ENCODE data around the gene EPC2. TPM values are rescaled to one million over a fixed set of nuclear protein-coding genes. Genes with fewer than 3 reads are reported as not detected.

Gene EPC2
- total RNA-seq, 1 experiment from 2014 or later: 30.2 TPM

- peaks cover 7% of the 10 kb centered on the region; the same call in 1 of the 2 replicates for H3K27me3 ChIP-seq (ENCODE audit: control insufficient read depth, insufficient read depth, low read length)
- ATAC-seq (no peak), DNase-seq (ENCODE audit: low read depth, low spot score) (no peak)
- in situ Hi-C loops (cut with HindIII; ENCODE audit: low pct_unique_long_range_greater_than_20kb, low sequenced_read_pairs): no loop called here
- no peak overlapping the region for H3K27ac ChIP-seq (ENCODE audit: low read length)
- no TSS peak for BruUV-seq (replicated peaks)
- no peaks in the 10 kb centered on the region for H3K9me3 ChIP-seq (ENCODE audit: control insufficient read depth, insufficient read depth, low read depth, low read length)
- intact Hi-C loops (cut with micrococcal nuclease; ENCODE audit: unreplicated experiment): no loop called here
- ChIA-PET POLR2A (interaction anchor here (0.6 kb wide), 1 partner anchor 94 kb away, joined by 3 read pairs; no protein-coding TSS in a partner anchor), CTCF (no interaction called here)
- TF ChIP-seq SIN3A (IDR thresholded peaks at IDR 0.05; ENCODE audit: borderline replicate concordance, insufficient read depth, low read depth, low read length) (no peak), POLR2AphosphoS5 (IDR thresholded peaks at IDR 0.05; ENCODE audit: low read depth, low read length) (no peak), REST (IDR thresholded peaks at IDR 0.05; ENCODE audit: insufficient read depth in 1 of 2, low read depth in 2 of 2, low read length in 1 of 2) (no peak)
- no peak overlapping the region for H3K4me3 ChIP-seq (ENCODE audit: low read depth in 2 of 2, low read length in 2 of 2)
- no peaks in the 10 kb centered on the region for H3K4me1 ChIP-seq (ENCODE audit: control insufficient read depth, insufficient read depth, low read length)
- H3K36me3 ChIP-seq (ENCODE audit: control insufficient read depth, insufficient read depth, low read length): no peaks in the 10 kb centered on the region
These were observed 27.3 kb upstream of the EPC2 start for GRCh38 chr2:148617219-148617618.

GRCh38 chr2:148619560-148620195 lies 24.9 kb upstream of the EPC2 start:
- no peak for ATAC-seq
- Histone ChIP-seq H3K27me3 (ENCODE audit: control insufficient read depth, insufficient read depth, low read length) (peaks cover 8% of the 10 kb centered on the region; the same call in 1 of the 2 replicates), H3K36me3 (ENCODE audit: control insufficient read depth, insufficient read depth, low read length) (no peaks in the 10 kb centered on the region), H3K4me1 (ENCODE audit: control insufficient read depth, insufficient read depth, low read length) (no peaks in the 10 kb centered on the region), H3K27ac (ENCODE audit: low read length) (no peak overlapping the region), H3K4me3 (ENCODE audit: low read depth in 2 of 2, low read length in 2 of 2) (no peak overlapping the region), H3K9me3 (ENCODE audit: control insufficient read depth, insufficient read depth, low read depth, low read length) (no peaks in the 10 kb centered on the region)
- DNase-seq (ENCODE audit: low read depth, low spot score): no peak
- no TSS peak for BruUV-seq (replicated peaks)
- POLR2A ChIA-PET: no interaction called here
- no peak for TF ChIP-seq SIN3A (IDR thresholded peaks at IDR 0.05; ENCODE audit: borderline replicate concordance, insufficient read depth, low read depth, low read length)
- no peak for TF ChIP-seq TCF7L2 (IDR thresholded peaks at IDR 0.05; ENCODE audit: low read depth, low read length)
- in situ Hi-C loops (cut with HindIII; ENCODE audit: low pct_unique_long_range_greater_than_20kb, low sequenced_read_pairs): no loop called here
- intact Hi-C loops (cut with micrococcal nuclease; ENCODE audit: unreplicated experiment): no loop called here
- CTCF ChIA-PET: no interaction called here

- Histone ChIP-seq H3K27me3 (ENCODE audit: control insufficient read depth, insufficient read depth, low read length) (peaks cover 5% of the 10 kb centered on the region; the same call in 1 of the 2 replicates), H3K4me1 (ENCODE audit: control insufficient read depth, insufficient read depth, low read length) (no peaks in the 10 kb centered on the region), H3K4me3 (ENCODE audit: low read depth in 2 of 2, low read length in 2 of 2) (no peak overlapping the region), H3K36me3 (ENCODE audit: control insufficient read depth, insufficient read depth, low read length) (no peaks in the 10 kb centered on the region), H3K27ac (ENCODE audit: low read length) (no peak overlapping the region), H3K9me3 (ENCODE audit: control insufficient read depth, insufficient read depth, low read depth, low read length) (no peaks in the 10 kb centered on the region)
- POLR2A ChIA-PET: no interaction called here
- intact Hi-C loops (cut with micrococcal nuclease; ENCODE audit: unreplicated experiment) (no loop called here), in situ Hi-C loops (cut with HindIII; ENCODE audit: low pct_unique_long_range_greater_than_20kb, low sequenced_read_pairs) (no loop called here)
- ATAC-seq: no peak
- CTCF ChIA-PET: no interaction called here
- no peak for DNase-seq (ENCODE audit: low read depth, low spot score)
- BruUV-seq (replicated peaks): no TSS peak
- no peak for TF ChIP-seq REST (IDR thresholded peaks at IDR 0.05; ENCODE audit: insufficient read depth in 1 of 2, low read depth in 2 of 2, low read length in 1 of 2)
- no peak for TF ChIP-seq CTCF (IDR thresholded peaks at IDR 0.05)
- no peak for TF ChIP-seq POLR2AphosphoS5 (IDR thresholded peaks at IDR 0.05; ENCODE audit: low read depth, low read length)
- no peak for TF ChIP-seq SIN3A (IDR thresholded peaks at IDR 0.05; ENCODE audit: borderline replicate concordance, insufficient read depth, low read depth, low read length)
These were observed 22.2 kb upstream of the EPC2 start for GRCh38 chr2:148622366-148622765.
